Type B pancreatic cell (in vitro differentiated cells): ENCODE data around the gene ARHGAP32. TPM values are rescaled to one million over a fixed set of nuclear protein-coding genes. Genes with fewer than 3 reads are reported as not detected.
A peak's percentile ranks its signal among the peaks of the same experiment; 100 is the strongest.
"Not testable (repeated sequence)": the region's sequence is repeated elsewhere in the genome, so short reads cannot be mapped to it uniquely, and the experiment has no call there.

Source experiments
- DNase-seq: peaks from one replicate; pipeline ENCODE4 v3.0.0; 2021; ENCODE audit warnings: mixed read lengths; ENCODE audit not compliant: unreplicated experiment; ENCODE audit errors: extremely low spot score
- H3K27ac Mint-ChIP-seq: 2 replicates; pipeline ENCODE4 v1.8.0; 2021; ENCODE audit warnings: mild to moderate bottlenecking, mixed read lengths
- H3K27me3 Mint-ChIP-seq: 2 replicates; pipeline ENCODE4 v1.8.0; 2021; ENCODE audit warnings: mixed read lengths
- H3K36me3 Mint-ChIP-seq: 2 replicates; pipeline ENCODE4 v1.8.0; 2021; ENCODE audit warnings: mixed read lengths
- H3K4me1 Mint-ChIP-seq: one replicate; pipeline ENCODE4 v1.8.0; 2021; ENCODE audit warnings: mixed read lengths; ENCODE audit not compliant: unreplicated experiment
- H3K4me3 Mint-ChIP-seq: 2 replicates; pipeline ENCODE4 v1.8.0; 2021; ENCODE audit warnings: mild to moderate bottlenecking, mixed read lengths
- H3K9me3 Mint-ChIP-seq: 2 replicates; pipeline ENCODE4 v1.8.0; 2021; ENCODE audit warnings: mixed read lengths
- total RNA-seq: library from RNA; stranded (reverse); gene quantifications from 2 replicates; pipeline ENCODE4 v1.2.1, GENCODE V29; 2021; ENCODE audit warnings: low replicate concordance
- TF ChIP-seq, protein P1 (sequence below): fragments of 200-600 bp; sonication (generic); conservative IDR thresholded peaks from 2 replicates; pipeline ENCODE4 v1.5.0; 2021; ENCODE audit warnings: antibody characterized with exemption, mild to moderate bottlenecking

Gene ARHGAP32
- total RNA-seq, 1 donor from 2014 or later = 41.6 TPM

- H3K27me3 Mint-ChIP-seq = no peaks in the 10 kb centered on the region
- H3K27ac Mint-ChIP-seq = peak overlapping the region; percentile 37
- TF ChIP-seq, protein P1, sequence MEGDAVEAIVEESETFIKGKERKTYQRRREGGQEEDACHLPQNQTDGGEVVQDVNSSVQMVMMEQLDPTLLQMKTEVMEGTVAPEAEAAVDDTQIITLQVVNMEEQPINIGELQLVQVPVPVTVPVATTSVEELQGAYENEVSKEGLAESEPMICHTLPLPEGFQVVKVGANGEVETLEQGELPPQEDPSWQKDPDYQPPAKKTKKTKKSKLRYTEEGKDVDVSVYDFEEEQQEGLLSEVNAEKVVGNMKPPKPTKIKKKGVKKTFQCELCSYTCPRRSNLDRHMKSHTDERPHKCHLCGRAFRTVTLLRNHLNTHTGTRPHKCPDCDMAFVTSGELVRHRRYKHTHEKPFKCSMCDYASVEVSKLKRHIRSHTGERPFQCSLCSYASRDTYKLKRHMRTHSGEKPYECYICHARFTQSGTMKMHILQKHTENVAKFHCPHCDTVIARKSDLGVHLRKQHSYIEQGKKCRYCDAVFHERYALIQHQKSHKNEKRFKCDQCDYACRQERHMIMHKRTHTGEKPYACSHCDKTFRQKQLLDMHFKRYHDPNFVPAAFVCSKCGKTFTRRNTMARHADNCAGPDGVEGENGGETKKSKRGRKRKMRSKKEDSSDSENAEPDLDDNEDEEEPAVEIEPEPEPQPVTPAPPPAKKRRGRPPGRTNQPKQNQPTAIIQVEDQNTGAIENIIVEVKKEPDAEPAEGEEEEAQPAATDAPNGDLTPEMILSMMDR = no peak
- peaks cover 14% of the 10 kb centered on the region for H3K36me3 Mint-ChIP-seq
- no peak for DNase-seq
- H3K9me3 Mint-ChIP-seq = peaks cover 11% of the 10 kb centered on the region
- peaks cover 3% of the 10 kb centered on the region for H3K4me1 Mint-ChIP-seq
- H3K4me3 Mint-ChIP-seq = no peak overlapping the region
Measured at GRCh38 chr11:129184581-129184980, 7.5 kb downstream of the ARHGAP32 start.

DNA sequence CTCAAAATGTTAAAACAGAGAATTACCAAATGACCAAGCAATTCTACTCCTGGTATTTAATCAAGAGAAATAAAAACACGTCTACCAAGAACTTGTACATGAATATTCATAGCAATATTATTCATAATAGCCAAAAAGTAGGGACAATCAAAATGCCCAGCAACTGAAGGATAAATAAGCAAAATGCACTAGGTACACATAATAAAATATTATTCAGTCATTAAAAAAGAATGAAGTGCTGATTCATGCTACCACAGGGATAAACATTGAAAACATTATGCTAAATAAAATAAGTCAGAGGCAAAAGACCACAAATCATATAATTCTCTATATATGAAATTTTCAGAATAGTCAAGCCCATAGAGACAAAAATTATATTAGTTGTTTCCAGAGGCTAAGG, 24.8 kb downstream of the ARHGAP32 start:
- DNase-seq = no peak
- H3K4me1 Mint-ChIP-seq = no peaks in the 10 kb centered on the region
- H3K36me3 Mint-ChIP-seq = peaks cover 30% of the 10 kb centered on the region
- H3K27ac Mint-ChIP-seq = no peak overlapping the region
- peaks cover 11% of the 10 kb centered on the region for H3K9me3 Mint-ChIP-seq
- H3K27me3 Mint-ChIP-seq = no peaks in the 10 kb centered on the region
- no peak overlapping the region for H3K4me3 Mint-ChIP-seq
- TF ChIP-seq, protein P1 = no peak

DNA sequence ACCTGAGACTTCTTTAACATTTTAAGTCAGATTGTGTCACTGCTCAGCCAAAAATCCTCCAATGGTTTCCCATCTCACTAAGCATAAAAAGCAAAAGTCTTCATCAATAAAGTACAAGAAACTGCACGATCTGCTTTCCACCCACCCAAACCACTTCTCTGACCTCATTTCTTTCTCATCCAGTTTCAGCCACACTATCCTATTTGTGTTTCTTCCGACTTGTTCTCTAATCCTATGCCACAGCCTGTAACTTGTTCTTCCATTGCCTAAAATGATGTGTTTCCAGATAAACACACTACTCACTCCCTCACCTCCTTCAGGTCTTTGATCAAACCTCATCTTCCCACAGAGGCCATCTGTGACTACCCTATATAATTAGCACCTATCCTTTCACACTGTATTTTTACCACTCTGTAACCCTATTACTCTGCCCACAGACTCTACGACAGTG, 28.4 kb downstream of the ARHGAP32 start:
- no peaks in the 10 kb centered on the region for H3K4me1 Mint-ChIP-seq
- H3K4me3 Mint-ChIP-seq = no peak overlapping the region
- TF ChIP-seq, protein P1 = no peak
- H3K27me3 Mint-ChIP-seq = no peaks in the 10 kb centered on the region
- DNase-seq = no peak
- H3K27ac Mint-ChIP-seq = no peak overlapping the region
- H3K9me3 Mint-ChIP-seq = peaks cover 6% of the 10 kb centered on the region
- H3K36me3 Mint-ChIP-seq = peaks cover 40% of the 10 kb centered on the region

DNA sequence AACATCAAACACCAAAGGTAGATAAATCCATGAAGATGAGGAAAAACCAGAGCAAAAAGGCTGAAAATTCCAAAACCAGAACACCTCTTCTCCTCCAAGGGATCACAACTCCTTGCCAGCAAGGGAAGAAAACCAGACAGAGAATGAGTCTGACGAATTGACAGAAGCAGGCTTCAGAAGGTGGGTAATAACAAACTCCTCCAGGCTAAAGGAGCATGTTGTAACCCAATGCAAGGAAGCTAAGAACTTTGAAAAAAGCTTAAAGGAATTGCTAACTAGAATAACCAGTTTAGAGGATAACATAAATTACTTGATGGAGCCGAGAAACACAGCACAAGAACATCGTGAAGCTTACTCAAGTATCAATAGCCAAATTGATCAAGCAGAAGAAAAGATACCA, 35.0 kb downstream of the ARHGAP32 start:
- peak overlapping the region; percentile 82 for H3K27ac Mint-ChIP-seq
- peaks cover 54% of the 10 kb centered on the region for H3K36me3 Mint-ChIP-seq
- H3K4me3 Mint-ChIP-seq = peak overlapping the region; percentile 80
- H3K4me1 Mint-ChIP-seq, H3K27me3 Mint-ChIP-seq, DNase-seq: not testable (repeated sequence)
- H3K9me3 Mint-ChIP-seq = peaks cover 15% of the 10 kb centered on the region

DNA sequence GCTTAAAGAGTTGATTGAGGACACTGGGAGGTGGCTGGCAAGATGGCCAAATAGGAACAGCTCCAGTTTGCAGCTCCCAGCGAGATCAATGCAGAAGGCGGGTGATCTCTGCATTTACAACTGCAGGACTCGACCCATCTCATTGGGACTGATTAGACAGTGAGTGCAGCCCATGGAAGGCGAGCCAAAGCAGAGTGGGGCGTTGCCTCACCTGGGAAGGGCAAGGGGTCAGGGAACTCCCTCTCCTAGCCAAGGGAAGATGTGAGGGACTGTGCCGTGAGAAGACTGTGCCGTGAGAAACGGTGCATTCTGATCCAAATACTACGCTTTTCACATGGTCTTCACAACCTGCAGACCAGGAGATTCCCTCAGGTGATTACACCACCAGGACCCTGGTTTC, 36.4 kb downstream of the ARHGAP32 start:
- Mint-ChIP-seq H3K27me3 (no peaks in the 10 kb centered on the region), H3K36me3 (peaks cover 56% of the 10 kb centered on the region), H3K9me3 (peaks cover 21% of the 10 kb centered on the region), H3K4me1 (peaks cover 5% of the 10 kb centered on the region), H3K4me3 (no peak overlapping the region), H3K27ac (no peak overlapping the region)
- TF ChIP-seq, protein P1 = no peak
- DNase-seq = no peak

DNA sequence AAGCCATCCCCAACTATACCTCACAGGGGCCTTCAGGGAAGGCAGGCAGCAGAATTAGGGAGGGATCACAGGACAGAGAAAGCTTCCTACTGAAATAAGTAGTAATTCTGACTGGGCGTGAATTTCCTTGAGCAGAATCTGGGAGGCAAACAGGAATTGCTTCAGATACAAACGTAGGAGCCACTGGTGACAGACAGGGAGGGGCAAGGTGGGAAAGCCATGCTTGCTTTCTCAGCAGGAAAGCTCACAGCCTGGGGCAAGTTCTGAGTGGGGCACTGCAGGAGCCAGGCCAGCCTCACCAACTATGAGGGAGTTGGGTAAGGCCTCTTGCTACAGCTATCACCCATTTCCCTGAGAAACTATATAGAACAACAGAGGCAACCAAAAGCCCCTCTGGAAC, 43.6 kb downstream of the ARHGAP32 start:
- DNase-seq = no peak
- Mint-ChIP-seq H3K27ac (no peak overlapping the region), H3K9me3 (peaks cover 29% of the 10 kb centered on the region), H3K4me3 (no peak overlapping the region), H3K4me1 (peaks cover 9% of the 10 kb centered on the region), H3K36me3 (peaks cover 34% of the 10 kb centered on the region), H3K27me3 (no peaks in the 10 kb centered on the region)
- TF ChIP-seq, protein P1 = no peak
